GM21528 (cell line): ENCODE results near the gene EME1.
"Not testable (repeated sequence)": the region's sequence is repeated elsewhere in the genome, so short reads cannot be mapped to it uniquely, and the experiment has no call there.

ENCODE experiments used
- ATAC-seq: cut with Tn5 transposase; IDR thresholded peaks from one replicate; pipeline ENCODE4 v1.9.1; 2021; ENCODE audit warnings: mild to moderate bottlenecking, moderate library complexity; ENCODE audit not compliant: unreplicated experiment, low FRiP score

The EME1 gene

DNA sequence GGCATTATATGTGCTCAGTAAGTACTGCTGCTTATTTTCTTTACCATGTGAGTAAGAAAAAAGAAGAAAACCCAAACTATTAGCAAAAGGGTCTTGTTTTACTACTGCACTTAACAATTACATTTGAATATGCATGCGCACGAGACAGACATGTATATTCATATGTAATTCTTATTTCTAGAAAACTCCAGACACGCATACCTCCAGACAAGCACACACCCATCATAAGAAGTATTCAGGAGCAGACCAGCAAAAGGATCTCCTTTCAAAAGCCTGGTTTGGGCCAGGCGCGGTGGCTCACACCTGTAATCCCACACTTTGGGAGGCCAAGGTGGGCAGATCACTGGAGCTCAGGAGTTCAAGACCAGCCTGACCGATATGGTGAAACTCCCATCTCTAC is 16.5 kb downstream of the EME1 start:
- no peak for ATAC-seq

DNA sequence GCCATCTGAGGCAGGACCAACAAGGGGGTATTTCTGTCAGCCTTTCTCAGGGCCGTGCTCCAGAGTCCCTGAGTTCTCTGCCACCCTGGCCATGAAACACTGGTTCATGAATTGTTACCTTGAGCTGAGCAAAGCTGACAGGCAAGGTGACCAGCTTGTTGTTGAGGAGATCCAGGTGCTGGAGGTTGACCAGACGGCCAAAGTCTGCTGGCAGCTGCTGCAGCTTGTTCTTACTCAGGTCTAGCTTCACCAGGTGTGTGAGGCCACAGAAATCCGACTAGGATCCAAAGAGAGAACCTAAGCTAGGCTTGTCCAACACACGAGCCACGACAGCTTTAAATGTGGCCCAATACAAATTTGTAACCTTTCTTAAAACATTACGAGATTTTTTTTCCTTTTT is 19.6 kb downstream of the EME1 start:
- ATAC-seq, result no peak

DNA sequence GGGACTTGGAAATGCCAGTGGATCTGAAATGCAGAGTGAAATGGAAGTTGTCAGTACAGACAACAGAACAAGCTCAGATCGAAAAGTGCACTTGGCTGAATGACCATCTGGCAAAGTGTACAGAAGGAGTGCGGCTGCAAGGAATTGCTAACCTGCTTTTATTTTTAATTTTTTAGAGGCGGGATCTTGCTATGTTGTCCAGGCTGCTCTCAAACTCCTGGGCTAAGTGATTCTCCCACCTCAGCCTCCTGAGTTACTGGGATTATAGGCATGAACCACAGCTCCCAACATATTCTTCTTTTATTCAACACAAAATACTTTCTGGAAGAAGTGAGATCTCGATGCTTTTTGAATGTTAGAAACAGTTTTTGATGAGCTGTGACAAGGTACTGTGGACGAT is 20.7 kb downstream of the EME1 start:
- ATAC-seq, result no peak

DNA sequence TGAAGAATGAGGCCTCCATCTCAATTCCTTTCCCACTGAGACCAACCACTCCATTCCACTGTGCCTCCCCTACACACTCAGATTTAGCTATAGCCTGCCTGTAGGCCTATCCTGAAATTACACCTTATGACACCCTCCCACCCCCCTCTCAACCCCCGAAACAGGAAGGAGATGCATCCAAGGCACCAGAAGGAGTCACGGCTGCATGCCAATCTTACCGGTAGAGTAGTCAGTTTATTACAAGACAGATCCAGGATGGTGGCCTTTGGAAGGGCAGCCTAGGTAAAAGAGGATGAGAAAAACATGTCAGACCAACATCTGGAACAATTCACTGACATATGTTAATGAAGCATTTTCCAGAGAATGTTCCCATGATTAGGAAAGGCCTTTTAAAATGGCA is 21.7 kb downstream of the EME1 start:
- ATAC-seq, result no peak

DNA sequence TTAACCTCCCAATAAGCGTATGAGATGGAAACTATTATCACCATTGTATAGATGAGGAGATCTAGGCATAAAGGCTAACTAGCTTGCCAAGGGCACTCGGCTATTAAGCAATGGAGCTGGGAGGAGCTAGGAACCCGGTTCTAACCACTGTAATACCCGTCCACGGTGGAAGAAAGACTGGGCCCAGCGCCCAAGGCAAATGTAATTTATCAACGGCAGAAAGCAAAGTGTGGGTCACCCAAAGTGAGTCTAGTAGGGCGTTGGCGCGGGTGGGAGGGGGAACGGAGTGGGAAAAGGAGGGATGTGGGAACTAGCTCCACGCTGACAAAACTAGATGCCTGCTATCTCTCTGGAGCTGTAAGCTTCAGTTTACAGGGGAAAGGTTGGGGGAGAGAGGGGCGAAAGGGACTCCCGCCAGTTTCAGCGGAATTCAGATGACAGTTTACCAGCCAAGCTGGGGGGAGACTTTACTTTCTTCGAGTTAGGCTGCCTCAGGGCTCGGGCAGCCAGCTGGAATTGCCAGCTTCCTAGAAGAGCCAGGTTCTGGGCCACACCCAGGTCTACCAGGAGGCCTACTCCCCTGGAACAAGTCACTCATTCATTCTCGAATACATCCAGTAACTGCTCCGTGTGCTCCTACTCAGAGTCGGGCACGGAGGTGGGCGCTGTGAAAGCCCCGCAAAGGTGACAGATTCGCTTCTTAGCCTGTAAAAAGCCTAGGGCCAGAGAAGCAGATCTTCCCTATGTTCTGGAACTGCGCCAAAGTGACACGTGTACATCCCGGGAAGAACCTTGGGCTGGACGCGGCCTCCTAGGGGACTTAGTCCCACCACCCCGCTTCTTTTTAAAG is 23.5 kb downstream of the EME1 start:
- ATAC-seq, result peak; percentile 16

DNA sequence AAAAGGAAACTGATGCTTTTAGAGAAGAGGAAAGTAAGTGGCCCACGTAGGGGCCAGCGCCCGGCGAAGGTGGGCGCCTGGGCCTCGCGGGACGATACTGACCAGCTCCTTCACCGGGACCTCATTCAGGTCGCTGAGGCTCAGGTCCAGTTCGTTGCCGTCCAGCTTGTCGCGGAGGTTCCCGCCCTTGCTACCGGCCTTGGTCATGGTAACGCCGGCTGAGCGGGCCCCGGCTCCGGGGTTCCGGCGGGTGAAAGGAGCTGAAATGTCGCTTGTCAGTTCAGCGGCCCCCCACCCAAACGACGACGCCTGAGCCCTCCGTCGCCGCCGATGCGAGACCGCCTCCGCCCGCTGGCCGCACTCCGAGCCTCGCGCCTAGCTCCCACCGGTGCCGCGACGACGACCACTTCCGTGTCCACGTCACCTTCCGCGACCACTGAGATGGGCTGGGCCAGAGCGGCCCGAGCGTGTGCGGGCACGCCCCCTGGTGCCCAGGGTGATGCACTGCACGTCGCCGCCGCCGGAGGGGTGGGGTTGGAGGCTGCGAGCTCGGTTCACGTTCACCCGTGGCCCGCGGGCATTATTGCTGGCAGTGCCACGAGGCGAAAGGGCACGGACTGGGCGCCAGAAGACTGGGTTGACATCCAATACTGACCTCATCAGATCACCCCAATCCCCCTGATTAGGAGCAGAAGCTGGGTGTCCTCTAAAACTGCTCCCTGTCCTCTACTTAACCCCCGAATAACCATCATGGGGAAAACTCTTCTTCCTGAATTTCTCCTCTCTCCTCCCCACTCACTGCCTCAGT is 24.3 kb downstream of the EME1 start, which contains the start of gene LRRC59:
Gene LRRC59 (minus strand): TSS at position 413 of the 808 bp plus-strand sequence. CDS start 206 bp downstream, at position 207.
- ATAC-seq, result peak; percentile 90

DNA sequence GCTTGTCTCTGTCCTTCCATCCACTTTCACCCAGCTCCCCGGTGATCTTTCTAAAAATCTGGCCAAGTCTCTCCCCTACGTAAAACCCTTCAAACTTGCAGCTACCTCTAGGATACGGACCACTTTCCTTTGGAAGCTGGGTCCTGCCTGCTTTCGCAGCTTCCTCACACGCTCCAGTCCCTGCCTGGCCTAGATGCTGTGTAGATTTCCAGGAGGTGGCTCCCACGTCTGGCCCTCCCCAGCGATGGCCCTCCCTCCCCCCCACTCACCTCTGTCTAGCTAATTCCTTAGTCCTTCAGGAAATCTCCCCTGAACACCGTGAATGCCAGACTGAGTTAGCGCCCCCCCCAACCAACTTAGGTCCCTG is 24.9 kb downstream of the EME1 start:
- ATAC-seq, result no peak

DNA sequence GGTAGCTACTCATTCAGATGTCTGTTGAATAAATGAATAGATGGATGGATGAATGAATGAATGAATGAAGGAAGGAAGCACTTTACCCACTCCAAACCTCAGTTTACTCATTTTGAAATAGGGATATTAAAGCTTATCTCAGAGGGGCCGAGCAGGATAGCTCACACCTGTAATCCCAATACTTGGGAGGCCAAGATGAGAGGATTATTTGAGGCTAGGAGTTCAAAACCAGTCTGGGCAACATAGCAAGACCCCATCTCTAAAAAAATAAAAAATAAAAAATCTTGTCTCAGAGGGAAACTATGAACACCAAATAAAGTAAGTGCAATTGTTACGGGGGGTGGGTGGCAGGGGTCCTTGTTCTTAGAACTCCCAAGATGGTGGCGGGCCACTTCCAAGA is 25.6 kb downstream of the EME1 start:
- not testable (repeated sequence) for ATAC-seq

DNA sequence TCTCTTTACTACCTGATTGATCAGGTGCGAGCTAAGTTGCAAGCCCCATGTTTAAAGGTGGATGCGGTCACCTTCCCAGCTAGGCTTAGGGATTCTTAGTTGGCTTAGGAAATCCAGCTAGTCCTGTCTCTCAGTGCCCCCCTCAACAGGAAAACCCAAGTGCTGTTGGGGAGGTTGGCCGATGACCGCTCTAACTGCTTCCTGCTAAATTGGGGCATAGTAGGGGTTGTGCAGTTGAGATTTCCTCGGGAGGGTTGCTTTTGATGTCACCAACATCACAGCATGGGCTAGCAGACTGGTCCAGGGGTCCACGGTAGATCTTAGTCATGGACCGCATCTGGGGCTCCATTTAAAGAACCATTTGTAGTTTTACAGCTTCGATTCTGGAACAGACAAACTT is 26.6 kb downstream of the EME1 start:
- not testable (repeated sequence) for ATAC-seq

DNA sequence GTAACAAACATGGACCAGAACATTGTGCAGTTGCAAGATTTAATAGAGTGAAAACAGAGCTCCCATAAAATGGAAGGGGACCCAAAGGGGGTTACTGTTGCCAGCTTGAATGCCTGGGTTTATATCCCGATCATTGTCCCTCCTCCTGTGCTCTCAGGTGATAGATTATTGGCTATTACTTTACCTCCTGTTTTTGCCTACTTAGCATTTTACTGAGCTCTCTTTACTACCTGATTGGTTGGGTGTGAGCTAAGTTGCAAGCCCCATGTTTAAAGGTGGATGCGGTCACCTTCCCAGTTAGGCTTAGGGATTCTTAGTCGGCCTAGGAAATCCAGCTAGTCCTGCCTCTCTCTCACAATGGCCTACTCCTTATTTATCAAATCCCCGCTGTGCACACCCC is 32.3 kb downstream of the EME1 start:
- ATAC-seq, result not testable (repeated sequence)

DNA sequence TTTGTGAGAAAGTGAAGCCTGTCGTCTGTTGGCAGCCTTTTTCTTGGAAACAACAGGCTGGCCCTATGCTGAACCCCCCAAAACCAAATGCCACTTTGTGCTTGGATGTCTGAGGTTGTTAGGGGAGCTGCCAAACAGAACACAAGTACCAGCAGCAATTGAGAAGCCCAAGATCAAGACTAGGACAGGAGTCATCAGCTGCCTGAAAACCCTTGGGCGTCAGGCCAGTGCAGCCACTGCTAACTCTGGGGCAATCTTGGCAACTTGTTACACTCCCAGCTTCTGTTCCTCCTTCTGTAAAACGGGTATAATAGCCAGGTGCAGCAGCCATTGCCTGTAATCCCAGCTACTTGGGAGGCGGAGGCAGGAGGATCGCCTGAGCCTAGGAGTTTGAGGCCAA is 33.5 kb downstream of the EME1 start:
- no peak for ATAC-seq

DNA sequence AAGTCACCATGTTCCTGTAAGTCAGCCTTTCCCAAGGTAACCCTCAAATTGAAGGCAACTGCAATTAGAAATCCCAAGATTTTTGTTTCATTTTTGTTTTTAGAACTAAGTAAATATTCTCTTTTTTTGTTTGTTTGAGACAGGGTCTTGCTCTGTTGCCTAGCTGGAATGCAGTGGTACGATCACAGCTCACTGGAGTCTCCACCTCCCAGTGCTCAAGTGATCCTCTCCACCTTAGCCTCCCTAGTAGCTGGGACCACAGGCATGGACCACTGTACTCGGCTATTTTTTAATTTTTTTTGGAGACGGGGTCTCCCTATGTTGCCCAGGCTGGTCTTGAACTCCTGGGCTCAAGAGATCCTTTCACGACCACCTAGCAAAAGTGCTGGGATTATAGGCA is 34.9 kb downstream of the EME1 start:
- no peak for ATAC-seq

DNA sequence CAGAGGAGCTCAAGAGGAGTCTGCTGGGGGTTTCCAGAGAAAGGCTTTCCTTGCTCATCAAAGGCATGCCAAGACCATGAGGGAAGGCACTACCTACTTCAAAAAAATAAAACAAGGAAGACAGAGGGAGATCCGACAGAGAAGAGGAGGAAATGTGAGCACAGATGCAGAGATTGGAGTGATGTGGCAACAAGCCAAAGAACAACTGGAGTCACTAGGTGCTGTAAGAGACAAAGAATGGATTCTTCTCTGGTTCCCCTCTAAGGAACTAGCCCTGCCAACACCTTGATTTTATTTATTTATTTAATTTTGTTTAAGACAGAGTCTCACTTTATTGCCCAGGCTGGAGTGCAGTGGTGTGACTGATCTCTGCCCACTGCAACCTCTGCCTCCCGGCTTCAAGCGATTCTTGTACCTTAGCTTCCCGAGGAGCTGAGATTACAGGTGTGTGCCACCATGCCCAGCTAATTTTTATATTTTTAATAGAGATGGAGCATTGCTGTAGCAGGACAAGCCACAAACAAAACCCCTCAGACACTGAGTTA is 39.2 kb downstream of the EME1 start:
- ATAC-seq, result no peak

DNA sequence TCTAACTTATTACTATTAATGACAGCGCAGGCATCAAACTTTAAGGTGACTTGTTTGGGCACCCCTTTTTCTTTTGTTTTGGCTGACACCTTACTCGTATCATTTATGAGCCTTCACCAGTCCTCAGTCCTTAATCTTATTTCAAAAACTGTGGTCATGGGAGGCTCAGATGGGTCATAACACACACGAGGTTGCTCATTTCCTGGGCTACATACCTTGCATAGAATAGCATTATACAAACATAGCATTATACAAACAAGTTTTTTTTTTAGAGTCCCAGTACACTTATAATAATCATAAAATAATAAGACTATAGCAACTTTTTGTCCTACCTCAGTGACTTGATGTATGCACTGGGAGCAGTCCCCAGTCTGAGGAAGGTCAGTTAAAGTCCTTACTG is 41.8 kb downstream of the EME1 start:
- ATAC-seq, result no peak

DNA sequence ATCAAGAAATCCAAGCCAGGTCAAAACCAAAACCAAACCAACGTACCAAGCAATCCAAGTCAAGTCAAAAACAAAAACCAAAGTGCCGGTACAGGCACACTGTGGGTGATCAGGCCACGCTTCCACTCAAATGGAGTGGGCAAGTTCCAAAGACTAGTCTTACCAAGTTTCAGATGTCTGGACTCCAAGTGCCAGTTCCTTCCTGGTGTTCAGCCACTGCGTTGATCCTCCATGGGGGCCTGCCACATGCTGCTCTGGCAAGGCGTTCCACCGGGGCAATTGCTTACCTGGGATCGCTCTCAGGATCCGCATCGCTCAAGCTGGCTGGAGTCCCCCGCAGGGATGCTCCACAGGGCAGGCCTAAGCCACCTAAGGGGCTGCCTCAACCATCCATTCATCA is 46.5 kb downstream of the EME1 start:
- not testable (repeated sequence) for ATAC-seq

DNA sequence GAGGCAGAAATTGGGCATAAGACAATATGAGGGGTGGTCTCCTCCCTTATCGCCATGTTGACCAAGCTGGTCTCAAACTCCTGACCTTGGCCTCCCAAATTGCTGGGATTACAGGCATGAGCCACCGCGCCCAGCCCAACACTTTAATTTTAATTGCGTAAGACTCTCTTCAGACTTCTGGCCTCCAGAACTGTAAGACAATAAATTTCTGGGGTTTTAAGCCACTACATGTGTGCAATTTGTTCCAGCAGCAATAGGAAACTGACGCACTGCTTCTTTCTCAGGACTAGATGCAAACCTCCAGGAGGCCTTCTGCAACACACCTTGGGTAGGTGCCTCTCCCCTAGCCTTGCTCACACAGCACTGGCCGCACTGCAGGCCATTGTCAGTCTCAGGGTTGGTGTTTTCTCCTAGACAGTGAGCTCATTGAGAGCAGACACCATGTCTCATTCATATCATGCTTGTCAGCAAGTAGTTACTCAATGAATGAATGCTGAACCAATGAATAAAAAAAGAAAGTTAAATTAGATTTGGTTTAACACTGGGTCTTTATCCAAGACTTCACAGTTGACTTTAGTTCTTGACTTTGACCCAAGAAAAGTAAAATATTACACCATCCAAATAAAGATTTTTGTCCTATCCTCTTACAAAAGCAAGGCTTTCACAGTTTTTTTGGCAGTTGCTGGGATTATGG is 47.5 kb downstream of the EME1 start:
- ATAC-seq, result no peak

DNA sequence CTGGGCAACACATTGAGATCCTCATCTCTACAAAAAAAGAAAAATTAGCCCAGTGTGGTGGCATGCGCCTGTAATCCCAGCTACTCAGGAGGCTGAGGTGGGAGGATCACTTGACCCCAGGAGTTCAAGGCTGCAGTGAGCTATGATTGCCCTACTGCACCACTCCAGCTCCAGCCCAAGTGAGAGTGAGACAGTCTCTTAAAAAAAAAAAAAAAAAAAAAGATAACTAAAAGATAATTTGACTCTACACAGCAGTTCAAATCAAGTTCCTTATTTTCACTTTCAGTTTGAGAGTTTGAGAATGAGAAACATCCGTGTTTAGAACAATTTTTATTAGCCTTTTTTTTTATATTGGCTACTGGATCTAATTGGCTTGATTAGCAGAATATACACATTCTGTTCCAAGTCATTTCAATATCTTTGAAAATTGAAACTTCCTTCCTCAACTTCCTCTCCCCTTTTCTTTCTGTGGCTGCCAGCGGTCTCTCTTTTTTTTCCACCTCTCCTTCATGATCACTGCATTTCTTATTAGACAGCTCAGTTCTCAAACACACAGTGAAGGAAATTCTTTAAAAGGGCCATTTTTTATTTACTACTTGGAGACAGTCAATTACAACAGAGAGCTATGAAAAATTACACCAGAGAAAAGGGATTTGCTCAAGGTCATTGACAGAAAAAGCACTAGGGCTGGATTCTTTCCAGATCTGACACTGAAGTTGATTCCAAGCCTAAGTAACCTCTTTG is 48.5 kb downstream of the EME1 start:
- ATAC-seq, result no peak

DNA sequence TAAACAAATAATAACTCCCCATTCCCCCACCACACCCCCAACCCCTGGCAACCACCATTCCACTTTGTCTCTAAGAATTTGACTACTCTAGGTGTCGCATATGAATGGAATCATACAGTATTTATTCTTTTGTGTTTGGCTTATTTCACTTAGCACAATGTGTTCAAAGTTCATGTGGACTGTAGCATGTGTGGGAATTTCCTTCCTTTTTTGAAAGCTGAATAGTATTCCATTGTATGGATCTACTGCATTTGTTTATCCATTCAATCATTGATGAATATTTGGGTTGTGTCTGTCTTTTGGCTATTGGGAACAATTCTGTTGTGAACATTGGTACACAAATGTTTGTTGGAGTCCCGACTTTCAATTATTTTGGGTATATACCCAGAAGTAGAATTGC is 49.7 kb downstream of the EME1 start:
- no peak for ATAC-seq

DNA sequence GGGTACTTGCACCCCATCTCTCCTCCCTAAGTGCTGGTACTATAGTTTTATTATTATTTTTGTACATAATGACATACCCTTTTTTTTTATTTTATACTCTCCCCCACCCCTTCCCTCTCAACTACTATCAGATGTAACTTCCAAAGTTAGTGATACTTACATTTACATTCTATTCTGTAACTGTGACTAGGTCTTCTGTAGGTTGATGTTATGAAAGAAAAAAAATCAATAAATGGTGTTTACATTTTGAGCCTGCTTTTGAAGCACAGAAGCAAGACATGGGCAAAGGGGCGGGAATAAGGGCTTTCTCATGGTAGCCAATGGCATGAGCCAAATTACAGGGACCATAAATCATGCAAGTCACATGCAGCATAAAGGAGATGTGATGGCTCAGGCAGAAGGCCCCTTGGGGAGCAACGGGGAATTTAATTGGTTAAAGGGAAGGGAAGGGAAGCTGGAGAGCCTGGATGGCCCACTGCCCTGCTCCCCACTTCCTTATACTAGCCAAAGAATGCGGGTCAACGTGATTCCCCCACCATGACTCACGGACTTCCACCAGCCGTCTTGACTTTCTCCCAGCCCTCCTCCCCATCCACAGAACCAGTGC is 50.6 kb downstream of the EME1 start:
- no peak for ATAC-seq
